Measurements from ENCODE around the gene SLC9A9. TPM values are rescaled to one million over a fixed set of nuclear protein-coding genes. Genes with fewer than 3 reads are reported as not detected.

Gene SLC9A9
- total and polyA plus RNA-seq, 9 of the 15 experiments (the other 6 are each of a cell fraction or from before 2014, with no cell fraction given) = 0.03 to 0.13 TPM; not detected in 7

DNA sequence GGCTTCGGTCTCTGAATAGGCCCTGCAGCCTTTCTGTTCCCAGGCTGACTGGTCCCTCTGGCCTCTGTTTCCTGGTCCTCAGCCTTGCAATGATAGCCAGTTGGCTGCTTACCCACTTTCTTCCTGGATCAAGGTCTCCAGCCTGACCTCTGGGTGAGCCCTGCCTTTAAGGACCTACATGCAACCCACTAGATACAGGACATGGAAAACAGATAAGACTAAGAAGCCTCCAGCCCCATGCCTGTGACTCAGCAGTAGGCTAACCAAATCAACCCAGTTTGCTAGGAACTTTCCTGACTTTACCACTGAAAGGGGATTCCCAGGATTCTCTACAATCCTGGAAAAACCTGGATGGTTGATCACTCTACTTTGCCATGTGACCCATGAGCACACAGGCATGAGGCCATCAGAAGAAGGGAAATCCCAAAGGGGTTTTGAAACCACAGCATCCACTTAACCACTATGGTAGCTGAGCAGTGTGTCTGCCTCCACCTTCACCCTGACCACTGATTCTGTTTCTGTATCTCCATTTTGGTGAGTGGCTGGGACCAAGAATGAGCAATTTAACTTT lies 540.6 kb downstream of the SLC9A9 start (continued):
- TF ChIP-seq, protein P1, sequence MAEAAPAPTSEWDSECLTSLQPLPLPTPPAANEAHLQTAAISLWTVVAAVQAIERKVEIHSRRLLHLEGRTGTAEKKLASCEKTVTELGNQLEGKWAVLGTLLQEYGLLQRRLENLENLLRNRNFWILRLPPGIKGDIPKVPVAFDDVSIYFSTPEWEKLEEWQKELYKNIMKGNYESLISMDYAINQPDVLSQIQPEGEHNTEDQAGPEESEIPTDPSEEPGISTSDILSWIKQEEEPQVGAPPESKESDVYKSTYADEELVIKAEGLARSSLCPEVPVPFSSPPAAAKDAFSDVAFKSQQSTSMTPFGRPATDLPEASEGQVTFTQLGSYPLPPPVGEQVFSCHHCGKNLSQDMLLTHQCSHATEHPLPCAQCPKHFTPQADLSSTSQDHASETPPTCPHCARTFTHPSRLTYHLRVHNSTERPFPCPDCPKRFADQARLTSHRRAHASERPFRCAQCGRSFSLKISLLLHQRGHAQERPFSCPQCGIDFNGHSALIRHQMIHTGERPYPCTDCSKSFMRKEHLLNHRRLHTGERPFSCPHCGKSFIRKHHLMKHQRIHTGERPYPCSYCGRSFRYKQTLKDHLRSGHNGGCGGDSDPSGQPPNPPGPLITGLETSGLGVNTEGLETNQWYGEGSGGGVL (CRISPR knock-in tag; IDR thresholded peaks at IDR 0.05) = no peak
- no peak for TF ChIP-seq ZNF444 (CRISPR knock-in tag; IDR thresholded peaks at IDR 0.05)
- TF ChIP-seq NFXL1 (CRISPR knock-in tag; IDR thresholded peaks at IDR 0.05) = no peak; the same call in 1 of the 2 replicates
- no peak for TF ChIP-seq ASH1L (IDR thresholded peaks at IDR 0.05; ENCODE audit: borderline replicate concordance, low read depth, partially characterized antibody)
- no peak for TF ChIP-seq ARID2 (IDR thresholded peaks at IDR 0.05)
- peak in 1 of 2 experiments; percentile 12; a peak in 1 of 4 replicates for TF ChIP-seq RAD21 (CRISPR knock-in tag; conservative IDR thresholded peaks at IDR 0.05 in 1 of 2, IDR thresholded peaks at IDR 0.05 in 1 of 2)
- TF ChIP-seq EP400 (IDR thresholded peaks at IDR 0.05) = peak; percentile 65
- TF ChIP-seq C11orf30 (IDR thresholded peaks at IDR 0.05; ENCODE audit: low read depth) = peak; percentile 93
- TF ChIP-seq L3MBTL2 (IDR thresholded peaks at IDR 0.05) = peak; percentile 45; the same call in 1 of the 2 replicates
- TF ChIP-seq ZNF436 (CRISPR knock-in tag; IDR thresholded peaks at IDR 0.05) = no peak
- no peak for TF ChIP-seq ZNF217 (CRISPR knock-in tag; IDR thresholded peaks at IDR 0.05)
- no peak for TF ChIP-seq ILF3 (IDR thresholded peaks at IDR 0.05; ENCODE audit: borderline replicate concordance)
- TF ChIP-seq ZC3H4 (CRISPR knock-in tag; IDR thresholded peaks at IDR 0.05; ENCODE audit: borderline replicate concordance) = no peak
- TF ChIP-seq, protein P2, sequence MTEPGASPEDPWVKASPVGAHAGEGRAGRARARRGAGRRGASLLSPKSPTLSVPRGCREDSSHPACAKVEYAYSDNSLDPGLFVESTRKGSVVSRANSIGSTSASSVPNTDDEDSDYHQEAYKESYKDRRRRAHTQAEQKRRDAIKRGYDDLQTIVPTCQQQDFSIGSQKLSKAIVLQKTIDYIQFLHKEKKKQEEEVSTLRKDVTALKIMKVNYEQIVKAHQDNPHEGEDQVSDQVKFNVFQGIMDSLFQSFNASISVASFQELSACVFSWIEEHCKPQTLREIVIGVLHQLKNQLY (CRISPR knock-in tag; conservative IDR thresholded peaks at IDR 0.05) = no peak
- TF ChIP-seq, protein P3, sequence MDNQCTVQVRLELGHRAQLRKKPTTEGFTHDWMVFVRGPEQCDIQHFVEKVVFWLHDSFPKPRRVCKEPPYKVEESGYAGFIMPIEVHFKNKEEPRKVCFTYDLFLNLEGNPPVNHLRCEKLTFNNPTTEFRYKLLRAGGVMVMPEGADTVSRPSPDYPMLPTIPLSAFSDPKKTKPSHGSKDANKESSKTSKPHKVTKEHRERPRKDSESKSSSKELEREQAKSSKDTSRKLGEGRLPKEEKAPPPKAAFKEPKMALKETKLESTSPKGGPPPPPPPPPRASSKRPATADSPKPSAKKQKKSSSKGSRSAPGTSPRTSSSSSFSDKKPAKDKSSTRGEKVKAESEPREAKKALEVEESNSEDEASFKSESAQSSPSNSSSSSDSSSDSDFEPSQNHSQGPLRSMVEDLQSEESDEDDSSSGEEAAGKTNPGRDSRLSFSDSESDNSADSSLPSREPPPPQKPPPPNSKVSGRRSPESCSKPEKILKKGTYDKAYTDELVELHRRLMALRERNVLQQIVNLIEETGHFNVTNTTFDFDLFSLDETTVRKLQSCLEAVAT (IDR thresholded peaks at IDR 0.05) = 0 out of 4 replicates have a peak, but pooled peaks of 1 of the 2 experiments have one; percentile 34
- no peak for TF ChIP-seq ZNF431 (CRISPR knock-in tag; IDR thresholded peaks at IDR 0.05)
- TF ChIP-seq, protein P4, sequence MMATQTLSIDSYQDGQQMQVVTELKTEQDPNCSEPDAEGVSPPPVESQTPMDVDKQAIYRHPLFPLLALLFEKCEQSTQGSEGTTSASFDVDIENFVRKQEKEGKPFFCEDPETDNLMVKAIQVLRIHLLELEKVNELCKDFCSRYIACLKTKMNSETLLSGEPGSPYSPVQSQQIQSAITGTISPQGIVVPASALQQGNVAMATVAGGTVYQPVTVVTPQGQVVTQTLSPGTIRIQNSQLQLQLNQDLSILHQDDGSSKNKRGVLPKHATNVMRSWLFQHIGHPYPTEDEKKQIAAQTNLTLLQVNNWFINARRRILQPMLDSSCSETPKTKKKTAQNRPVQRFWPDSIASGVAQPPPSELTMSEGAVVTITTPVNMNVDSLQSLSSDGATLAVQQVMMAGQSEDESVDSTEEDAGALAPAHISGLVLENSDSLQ (IDR thresholded peaks at IDR 0.05) = no peak
- no peak for TF ChIP-seq JUNB (CRISPR knock-in tag; conservative IDR thresholded peaks at IDR 0.05)
- TF ChIP-seq, protein P5, sequence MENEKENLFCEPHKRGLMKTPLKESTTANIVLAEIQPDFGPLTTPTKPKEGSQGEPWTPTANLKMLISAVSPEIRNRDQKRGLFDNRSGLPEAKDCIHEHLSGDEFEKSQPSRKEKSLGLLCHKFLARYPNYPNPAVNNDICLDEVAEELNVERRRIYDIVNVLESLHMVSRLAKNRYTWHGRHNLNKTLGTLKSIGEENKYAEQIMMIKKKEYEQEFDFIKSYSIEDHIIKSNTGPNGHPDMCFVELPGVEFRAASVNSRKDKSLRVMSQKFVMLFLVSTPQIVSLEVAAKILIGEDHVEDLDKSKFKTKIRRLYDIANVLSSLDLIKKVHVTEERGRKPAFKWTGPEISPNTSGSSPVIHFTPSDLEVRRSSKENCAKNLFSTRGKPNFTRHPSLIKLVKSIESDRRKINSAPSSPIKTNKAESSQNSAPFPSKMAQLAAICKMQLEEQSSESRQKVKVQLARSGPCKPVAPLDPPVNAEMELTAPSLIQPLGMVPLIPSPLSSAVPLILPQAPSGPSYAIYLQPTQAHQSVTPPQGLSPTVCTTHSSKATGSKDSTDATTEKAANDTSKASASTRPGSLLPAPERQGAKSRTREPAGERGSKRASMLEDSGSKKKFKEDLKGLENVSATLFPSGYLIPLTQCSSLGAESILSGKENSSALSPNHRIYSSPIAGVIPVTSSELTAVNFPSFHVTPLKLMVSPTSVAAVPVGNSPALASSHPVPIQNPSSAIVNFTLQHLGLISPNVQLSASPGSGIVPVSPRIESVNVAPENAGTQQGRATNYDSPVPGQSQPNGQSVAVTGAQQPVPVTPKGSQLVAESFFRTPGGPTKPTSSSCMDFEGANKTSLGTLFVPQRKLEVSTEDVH (IDR thresholded peaks at IDR 0.05; ENCODE audit: low read depth, partially characterized antibody) = no peak
- TF ChIP-seq SIRT6 (IDR thresholded peaks at IDR 0.05; ENCODE audit: low read depth, low read length) = no peak
- no peak for TF ChIP-seq NUFIP1 (IDR thresholded peaks at IDR 0.05; ENCODE audit: partially characterized antibody)
